DOHH2 (cell line): ENCODE measurements around the gene DLX3.

Experiments
- EZH2phosphoT487 ChIP-seq: fragments of 200-600 bp; sonication (generic); IDR thresholded peaks from 2 replicates; pipeline ENCODE4 v1.6.1; 2017; ENCODE audit warnings: borderline replicate concordance, mild to moderate bottlenecking, antibody characterized with exemption, low read length, moderate library complexity, mixed read lengths
- TF ChIP-seq, protein P1 (sequence below): fragments of 200-600 bp; sonication (generic); IDR thresholded peaks from one replicate; pipeline ENCODE4 v1.5.1; 2014; ENCODE audit warnings: antibody characterized with exemption, mild to moderate bottlenecking, low read depth, low read length; ENCODE audit not compliant: poor library complexity, severe bottlenecking

DNA sequence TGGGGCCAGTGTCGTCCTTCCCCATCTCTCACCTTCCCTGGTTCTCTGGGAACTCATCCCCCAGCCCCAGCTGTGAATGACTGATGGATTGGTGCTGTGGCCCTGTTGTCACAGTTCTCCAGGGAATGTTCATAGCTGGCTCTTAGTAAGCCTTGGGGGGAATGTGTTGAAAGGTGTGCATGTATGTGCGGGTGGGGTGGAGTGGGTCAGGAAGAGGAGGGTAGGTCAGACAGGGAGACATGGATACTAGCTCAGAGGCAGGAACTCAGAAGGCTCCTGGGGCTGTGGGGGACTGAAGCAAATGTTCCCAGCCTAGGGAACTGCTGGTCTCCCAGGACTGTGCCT, 21.8 kb downstream of the DLX3 start:
- TF ChIP-seq, protein P1, sequence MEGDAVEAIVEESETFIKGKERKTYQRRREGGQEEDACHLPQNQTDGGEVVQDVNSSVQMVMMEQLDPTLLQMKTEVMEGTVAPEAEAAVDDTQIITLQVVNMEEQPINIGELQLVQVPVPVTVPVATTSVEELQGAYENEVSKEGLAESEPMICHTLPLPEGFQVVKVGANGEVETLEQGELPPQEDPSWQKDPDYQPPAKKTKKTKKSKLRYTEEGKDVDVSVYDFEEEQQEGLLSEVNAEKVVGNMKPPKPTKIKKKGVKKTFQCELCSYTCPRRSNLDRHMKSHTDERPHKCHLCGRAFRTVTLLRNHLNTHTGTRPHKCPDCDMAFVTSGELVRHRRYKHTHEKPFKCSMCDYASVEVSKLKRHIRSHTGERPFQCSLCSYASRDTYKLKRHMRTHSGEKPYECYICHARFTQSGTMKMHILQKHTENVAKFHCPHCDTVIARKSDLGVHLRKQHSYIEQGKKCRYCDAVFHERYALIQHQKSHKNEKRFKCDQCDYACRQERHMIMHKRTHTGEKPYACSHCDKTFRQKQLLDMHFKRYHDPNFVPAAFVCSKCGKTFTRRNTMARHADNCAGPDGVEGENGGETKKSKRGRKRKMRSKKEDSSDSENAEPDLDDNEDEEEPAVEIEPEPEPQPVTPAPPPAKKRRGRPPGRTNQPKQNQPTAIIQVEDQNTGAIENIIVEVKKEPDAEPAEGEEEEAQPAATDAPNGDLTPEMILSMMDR = no peak
- no peak for TF ChIP-seq EZH2phosphoT487
